LHCN-M2 (cell line): ENCODE measurements around the gene CALHM1. TPM values are rescaled to one million over a fixed set of nuclear protein-coding genes. Genes with fewer than 3 reads are reported as not detected.
"Not testable (repeated sequence)": the region's sequence is repeated elsewhere in the genome, so short reads cannot be mapped to it uniquely, and the experiment has no call there.

ENCODE experiments used
- DNase-seq: peaks from one replicate; pipeline ENCODE4 v3.0.0-alpha.2; 2012; ENCODE audit warnings: low read depth
- total RNA-seq: library from RNA; depleted of rRNA; stranded (reverse); fragments of >200 nt; gene quantifications from 2 replicates; pipeline ENCODE4 v1.2.3, GENCODE V29; 2014; rRNA removed

Gene CALHM1
- total RNA-seq, 1 experiment from 2014 or later = not detected

DNA sequence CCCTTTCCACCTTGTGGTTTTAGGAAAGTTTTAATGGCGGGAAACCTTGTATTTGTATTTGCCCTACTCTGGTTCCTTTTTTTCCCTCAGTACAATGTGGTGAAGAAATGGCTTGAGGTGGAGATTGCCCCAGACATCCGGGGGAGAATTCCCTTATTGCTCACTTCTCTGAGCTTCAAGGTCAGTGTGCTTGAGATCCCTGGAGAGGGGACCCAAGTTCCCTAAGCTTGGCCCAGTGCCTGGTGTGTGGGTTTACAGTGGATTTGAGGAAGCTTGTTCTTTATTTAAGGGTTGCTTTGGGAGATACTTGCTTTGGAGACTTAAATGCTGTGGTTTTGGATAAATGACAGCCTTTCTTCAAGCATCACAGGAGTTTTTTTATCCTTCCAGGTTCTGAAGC lies 24.8 kb downstream of the CALHM1 start:
- peak; percentile 13 for DNase-seq

- no peak for DNase-seq
These were observed 26.8 kb downstream of the CALHM1 start for GRCh38 chr10:103431902-103432301.

- no peak for DNase-seq
These were observed 29.1 kb downstream of the CALHM1 start for GRCh38 chr10:103429647-103430046.

DNA sequence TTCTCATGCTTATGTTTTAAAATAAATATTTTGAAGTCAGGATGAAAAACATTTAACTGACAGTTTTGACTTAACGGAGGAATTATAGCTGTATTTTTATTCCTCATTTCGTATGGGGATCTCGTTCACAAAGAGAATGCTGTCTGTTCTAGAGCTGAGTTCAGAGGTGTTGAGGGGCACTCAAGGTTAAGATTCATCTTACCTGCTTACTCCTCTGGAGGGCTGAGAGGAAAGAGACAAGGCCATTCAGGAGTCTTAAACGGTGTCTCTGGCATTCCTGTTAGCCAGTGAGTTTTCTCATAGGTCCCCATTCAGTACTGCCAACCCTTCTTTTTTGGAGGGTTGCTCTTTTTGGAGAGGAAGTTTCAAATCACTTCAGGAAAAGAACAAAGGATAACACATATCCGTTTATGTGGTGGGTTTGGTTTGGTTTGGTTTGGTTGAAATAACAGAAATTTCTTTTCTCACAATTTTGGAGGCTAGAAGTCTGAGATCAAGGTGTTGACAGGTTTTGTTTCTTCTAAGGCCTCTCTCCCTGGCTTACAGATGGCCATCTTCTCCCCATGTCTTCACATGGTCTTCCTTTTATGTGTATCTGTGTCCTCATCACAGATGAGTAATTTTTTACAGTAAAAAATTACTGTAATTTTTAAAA lies 29.6 kb downstream of the CALHM1 start:
- no peak for DNase-seq

- no peak for DNase-seq
These were observed 30.8 kb downstream of the CALHM1 start for GRCh38 chr10:103427866-103428265.

DNA sequence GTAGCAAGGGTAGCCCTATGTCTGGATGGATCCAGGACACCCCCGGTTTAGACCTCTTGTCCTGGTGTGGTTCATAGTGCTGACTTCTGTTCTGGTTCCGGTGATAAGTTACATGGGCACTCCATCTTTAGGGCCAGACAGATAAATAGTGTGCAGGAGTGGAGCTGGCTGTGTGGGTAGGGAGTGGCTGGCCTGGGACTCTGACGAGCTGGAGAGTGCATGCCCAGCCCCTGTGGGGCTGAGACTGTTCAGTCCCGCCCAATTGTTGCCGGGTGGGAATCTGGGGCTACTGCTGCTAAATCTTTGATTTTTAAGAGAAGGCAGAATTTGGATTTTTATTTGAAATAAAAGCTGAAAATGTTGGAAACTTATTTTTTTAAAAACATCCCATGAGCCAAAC lies 35.0 kb downstream of the CALHM1 start:
- no peak for DNase-seq

DNA sequence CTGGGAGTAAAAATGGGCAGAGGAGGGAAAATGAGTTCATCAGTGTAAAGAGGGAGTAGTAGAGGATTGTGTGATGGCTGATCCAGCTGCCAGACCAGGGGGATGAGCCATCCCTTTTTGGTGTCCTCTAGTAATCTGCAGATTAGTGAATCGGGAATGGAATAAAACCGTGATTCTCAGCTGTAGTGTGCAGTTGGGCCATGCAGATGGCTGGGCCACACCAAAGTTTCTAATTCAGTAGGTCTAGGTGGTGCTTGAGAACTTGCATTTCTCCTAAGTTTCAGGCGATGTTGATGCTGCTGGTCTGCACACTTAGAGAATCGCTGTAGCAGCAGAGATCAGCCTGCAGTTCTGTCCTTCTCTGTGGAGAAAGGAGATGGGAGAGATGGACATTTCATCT lies 39.6 kb downstream of the CALHM1 start:
- DNase-seq = no peak

DNA sequence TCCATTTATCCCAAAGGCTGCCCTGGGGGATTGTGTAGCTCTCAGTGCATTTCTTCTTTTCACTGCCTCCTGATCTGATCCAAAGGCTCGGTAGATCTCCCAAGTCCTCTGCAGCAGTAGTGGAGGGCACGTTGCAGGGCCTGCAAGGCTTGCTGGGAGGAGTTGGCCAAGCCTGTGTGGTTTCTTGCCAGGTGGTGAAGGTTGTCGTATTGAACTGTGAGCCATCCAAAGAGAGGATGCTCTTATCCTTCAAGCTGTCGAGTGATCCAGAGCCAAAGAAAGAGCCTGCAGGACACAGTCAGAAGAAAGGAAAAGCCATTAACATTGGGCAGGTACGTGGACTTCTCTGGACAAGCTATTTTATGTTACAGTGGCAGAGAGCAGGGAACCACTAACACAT lies 41.1 kb downstream of the CALHM1 start:
- DNase-seq = no peak

DNA sequence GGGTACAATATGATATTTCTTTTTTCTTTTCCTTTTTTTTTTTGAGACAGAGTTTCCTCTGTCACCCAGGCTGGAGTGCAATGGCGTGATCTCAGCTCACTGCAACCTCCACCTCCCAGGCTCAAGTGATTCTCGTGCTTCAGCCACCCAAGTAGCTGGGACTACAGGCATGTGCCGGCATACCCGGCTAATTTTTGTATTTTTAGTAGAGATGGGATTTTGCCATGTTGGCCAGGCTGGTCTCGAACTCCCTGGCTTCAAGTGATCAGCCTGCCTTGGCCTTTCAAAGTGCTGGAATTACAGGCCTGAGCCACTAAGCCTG lies 41.6 kb downstream of the CALHM1 start:
- DNase-seq = not testable (repeated sequence)

- peak; percentile 63 for DNase-seq
These were observed 42.1 kb downstream of the CALHM1 start for GRCh38 chr10:103416436-103417147.

- no peak for DNase-seq
These were observed 43.1 kb downstream of the CALHM1 start for GRCh38 chr10:103415581-103415980.

DNA sequence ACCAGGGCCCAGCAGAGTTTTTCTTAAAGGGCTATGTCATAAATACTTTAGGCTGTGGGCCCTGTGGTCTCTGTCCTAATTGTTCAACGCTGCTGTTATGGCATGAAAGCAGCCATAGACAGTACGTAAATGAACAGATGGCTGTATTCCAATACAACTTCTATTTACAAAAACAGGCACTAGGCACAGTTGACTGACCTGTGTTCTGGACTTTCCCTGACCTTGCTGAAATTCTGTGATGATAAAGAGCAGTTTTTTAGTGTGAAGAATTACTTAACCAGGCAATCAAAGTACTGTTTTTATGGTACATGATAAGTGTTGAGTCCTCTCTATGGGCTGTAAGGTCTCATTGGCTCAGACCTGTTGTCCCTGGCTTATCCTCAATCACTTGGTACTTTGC lies 45.1 kb downstream of the CALHM1 start:
- DNase-seq = no peak

Other genes starting within 250 kb of the CALHM1 start
- not detected in 2 replicates for gene RPEL1, start 213.0 kb downstream of the CALHM1 start, total RNA-seq
- gene INA, start 181.8 kb downstream of the CALHM1 start, total RNA-seq = not detected in 2 replicates
- 16.1 and 17.2 TPM in 2 replicates for gene PCGF6, start 107.8 kb downstream of the CALHM1 start, total RNA-seq
- 6.5 and 6.9 TPM in 2 replicates for gene TAF5, start 90.9 kb downstream of the CALHM1 start, total RNA-seq
- 276 and 387 TPM in 2 replicates for gene ATP5MK, start 62.4 kb downstream of the CALHM1 start, total RNA-seq
- 33.0 and 37.3 TPM in 2 replicates for gene PDCD11, start 62.3 kb downstream of the CALHM1 start, total RNA-seq
- 28.0 and 28.1 TPM in 2 replicates for gene CALHM2, start 6.5 kb downstream of the CALHM1 start, total RNA-seq
- not detected in 2 replicates for gene CALHM3, start 20.3 kb upstream of the CALHM1 start, total RNA-seq
- 0.06 TPM in 1 of 2 replicates, not detected in the other for gene NEURL1, start 34.8 kb upstream of the CALHM1 start, total RNA-seq